NCI-H774 (cell line): ENCODE measurements around the gene INO80B.
"Not testable (repeated sequence)": the region's sequence is repeated elsewhere in the genome, so short reads cannot be mapped to it uniquely, and the experiment has no call there.

Experiments used
- DNase-seq: peaks from one replicate; lab custom pipeline; 2025; lab: John Stamatoyannopoulos, UW

INO80B gene

DNA sequence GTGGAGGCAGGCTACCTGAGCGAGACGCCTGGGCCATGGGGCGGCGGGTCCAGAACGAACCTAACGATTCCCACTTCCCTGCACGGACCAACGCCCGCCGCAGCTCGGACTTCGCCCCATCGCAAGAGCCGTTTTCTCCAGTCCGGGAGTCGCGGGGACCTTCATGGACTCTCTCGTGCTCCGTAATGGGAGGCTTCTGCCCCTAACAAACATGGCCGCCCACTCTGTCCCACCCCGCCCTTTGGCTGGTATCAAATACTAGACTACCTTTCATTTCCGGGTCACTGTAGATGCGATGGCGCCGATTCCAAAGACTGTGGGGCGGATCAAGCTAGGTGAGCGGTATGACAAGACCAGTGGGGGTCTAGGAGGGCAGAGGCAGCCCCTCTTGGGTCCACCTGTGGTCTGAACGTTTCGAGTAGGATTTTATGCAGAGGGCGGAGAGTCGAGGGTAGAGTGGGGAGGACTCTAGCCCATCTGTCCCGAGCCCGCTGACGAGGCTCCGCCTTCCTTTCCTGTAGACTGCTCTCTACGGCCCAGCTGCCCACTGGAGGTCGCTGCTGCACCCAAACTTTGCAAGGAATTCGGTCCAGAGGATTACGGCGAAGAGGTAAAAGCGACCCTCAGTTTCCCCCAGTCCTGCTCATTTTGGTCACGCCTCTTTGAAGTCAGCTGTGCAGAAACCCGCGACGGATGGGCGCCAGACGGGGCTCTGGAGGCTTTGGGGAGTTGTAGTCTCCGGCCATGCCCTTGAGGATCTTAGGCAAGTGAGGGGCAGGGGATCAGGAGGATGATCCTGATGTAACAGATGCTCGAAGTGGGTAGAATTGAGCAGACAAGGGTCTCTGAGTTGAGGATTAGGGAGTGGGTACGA is 28.2 kb downstream of the INO80B start, which contains the start of the genes CCDC142 and TTC31:
Gene CCDC142 (minus strand): TSS at position 198 of the 874 bp plus-strand sequence. CDS start 161 bp downstream, at position 37.
Gene TTC31 (plus strand): TSS at position 281 of the 874 bp plus-strand sequence. CDS start 15 bp downstream, at position 296.
- peak; percentile 91 for DNase-seq

DNA sequence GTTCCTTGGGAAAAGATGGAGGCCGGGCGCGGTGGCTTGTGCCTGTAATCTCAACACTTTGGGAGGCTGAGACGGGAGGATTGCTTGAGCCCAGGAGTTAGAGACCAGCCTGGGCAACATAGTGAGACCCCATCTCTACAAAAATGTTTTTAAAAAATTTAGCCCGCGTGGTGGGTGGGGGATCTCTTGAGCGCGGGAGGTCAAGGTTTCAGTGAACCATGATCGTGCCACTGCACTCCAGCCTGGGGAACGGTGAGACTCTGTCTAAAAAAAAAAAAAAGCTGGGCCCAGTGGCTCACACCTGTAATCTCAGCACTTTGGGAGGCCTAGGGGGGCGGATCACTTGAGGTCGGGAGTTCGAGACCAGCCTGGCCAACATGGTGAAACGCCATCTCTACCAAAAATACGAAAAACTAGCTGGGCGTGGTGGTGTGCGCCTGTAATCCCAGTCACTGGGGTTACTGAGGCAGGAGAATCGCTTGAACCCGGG is 28.8 kb downstream of the INO80B start:
- not testable (repeated sequence) for DNase-seq

DNA sequence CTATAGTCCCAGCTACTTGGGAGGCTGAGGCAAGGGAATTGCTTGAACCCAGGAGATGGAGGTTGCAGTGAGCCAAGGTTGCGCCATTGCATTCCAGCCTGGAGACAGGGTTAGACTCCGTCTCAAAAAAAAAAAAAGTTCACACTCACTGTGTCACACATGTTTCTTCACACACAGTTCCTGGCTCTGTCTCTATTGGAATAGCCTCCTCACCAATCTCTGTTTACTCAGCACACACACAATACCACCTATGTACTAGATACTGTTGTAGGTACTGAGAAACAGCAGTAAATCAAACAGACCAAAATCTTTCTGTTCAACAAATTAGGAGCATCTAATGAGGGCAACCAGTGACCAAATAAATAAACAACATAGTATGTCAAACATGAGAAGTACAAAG is 31.3 kb downstream of the INO80B start:
- DNase-seq = no peak

DNA sequence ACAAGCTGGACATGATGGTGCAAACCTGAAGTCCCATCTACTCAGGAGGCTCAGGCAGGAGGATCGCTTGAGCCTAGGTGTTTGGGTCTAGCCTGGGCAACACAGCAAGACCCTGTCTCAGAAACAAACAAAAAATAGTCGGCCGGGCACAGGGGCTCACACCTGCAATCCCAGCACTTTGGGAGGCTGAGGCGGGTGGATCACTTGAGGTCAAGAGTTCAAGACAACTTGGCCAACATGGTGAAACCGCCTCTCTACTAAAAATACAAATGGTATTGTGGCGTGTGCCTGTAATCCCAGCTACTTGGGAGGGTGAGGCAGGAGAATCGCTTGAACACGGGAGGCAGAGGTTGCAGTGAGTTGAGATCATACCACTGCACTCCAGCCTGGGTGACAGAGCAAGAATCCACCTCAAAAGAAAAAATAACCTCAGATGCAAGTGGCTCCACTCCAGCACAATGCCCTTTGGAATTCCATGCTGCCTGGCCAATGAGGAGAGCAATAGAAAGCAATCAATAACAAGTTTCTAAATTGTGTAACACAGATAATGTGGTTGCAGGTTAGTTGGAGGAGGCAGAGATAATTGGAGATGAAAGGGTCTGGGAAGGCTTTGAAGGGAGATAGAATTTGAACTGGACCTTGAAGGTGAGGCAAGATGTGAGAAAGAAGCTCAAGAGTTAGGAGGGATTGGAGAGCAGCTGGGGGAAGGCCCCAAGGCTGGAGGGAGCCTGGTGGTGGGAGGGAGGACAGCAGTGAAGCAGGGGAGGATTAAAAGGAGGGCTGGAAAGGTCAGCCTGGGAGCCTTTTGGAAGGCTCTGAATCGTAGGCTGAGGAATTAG is 34.0 kb downstream of the INO80B start:
- DNase-seq = no peak

DNA sequence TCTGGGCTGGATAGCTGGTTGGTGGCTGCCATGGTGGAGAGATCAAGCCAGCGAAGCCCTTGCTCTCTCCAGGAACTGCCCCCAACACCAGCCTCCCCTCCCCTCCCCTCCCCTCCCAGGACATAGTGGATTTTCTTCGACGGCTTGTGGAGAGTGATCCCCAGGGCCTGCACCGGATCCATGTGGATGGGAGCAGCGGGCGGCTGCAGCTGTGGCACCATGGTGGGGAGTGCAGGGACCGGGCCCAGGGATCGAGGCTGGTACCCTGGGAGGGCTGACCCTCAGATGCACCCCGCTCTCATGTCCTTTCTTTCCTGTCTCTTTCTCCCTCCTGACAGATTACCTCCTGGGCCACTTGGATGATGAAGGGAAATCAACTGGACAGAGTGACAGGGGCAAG is 35.0 kb downstream of the INO80B start:
- no peak for DNase-seq

DNA sequence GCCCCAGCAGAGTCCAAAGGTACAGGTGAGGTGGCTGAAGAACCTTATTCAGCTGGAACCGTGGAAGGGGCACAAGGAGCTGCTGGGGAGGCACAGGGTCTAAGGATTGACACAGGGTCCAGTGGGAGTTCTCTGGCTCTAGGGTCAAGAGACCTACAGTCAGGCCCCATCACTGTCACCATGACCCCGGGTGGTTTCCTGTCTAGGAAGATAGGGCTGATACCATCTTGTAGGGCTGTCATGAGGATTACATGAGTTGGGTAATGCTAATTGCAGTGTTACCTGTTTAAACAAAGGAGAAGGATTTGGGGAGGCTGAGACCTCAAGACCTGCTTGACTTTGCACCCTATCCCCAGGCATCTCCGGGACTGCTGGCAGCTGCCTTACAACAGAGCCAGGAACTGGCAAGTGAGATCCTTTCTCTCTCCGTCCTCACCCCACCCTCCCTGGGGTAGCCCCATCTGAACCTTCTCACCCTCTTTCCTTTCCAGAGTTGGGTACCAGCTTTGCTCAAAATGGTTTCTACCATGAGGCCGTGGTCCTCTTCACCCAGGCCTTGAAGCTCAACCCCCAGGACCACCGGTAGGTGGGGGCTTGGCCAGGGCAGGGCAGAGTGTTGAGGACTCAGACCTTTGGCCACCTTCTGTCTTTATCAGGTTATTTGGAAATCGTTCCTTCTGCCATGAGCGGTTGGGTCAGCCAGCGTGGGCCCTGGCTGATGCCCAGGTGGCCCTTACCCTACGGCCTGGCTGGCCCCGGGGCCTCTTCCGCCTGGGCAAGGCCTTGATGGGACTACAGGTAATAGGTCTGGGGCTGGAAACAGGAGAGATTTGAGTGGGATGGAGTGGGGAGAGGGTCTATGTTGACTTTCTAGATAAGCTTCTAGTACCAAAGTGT is 37.0 kb downstream of the INO80B start:
- DNase-seq = no peak

DNA sequence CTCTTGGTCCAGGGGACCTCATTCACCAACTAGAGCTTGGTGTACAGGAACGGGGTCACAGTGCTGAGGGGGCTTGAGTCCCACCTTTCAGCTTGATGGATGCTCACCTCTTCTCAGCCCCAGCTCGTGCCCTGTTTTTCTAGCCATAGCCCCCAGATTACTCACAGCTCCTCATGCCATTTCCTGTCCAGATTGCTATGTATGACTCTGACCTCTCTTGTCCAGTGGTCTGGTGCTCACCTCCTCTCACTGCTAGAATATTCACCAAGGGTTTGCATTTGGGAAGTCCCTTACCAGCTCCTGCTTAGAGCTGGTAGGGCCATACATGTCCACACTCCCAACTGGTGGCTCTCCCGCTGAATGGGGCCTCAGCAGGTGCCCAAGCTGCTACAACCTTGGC is 38.7 kb downstream of the INO80B start:
- DNase-seq = no peak

DNA sequence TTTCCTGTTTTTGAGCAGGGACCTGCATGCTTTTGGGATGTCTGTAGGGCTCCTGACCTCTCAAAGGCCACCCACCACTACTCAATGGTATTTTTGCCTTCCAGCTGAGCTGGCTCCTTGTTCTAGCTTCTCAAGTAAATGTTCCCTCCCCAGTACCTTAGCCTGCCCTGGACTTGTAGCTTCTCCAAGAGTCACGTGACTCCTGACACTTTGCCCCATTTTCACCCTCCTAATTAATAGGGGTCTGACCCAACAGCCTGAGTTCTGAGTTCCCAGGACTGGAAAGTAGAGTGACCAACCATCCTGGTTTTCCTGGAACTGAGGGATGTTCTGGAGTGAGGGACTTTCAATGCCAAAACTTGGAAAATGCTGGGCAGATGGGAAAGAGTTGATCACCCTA is 40.6 kb downstream of the INO80B start:
- no peak for DNase-seq

DNA sequence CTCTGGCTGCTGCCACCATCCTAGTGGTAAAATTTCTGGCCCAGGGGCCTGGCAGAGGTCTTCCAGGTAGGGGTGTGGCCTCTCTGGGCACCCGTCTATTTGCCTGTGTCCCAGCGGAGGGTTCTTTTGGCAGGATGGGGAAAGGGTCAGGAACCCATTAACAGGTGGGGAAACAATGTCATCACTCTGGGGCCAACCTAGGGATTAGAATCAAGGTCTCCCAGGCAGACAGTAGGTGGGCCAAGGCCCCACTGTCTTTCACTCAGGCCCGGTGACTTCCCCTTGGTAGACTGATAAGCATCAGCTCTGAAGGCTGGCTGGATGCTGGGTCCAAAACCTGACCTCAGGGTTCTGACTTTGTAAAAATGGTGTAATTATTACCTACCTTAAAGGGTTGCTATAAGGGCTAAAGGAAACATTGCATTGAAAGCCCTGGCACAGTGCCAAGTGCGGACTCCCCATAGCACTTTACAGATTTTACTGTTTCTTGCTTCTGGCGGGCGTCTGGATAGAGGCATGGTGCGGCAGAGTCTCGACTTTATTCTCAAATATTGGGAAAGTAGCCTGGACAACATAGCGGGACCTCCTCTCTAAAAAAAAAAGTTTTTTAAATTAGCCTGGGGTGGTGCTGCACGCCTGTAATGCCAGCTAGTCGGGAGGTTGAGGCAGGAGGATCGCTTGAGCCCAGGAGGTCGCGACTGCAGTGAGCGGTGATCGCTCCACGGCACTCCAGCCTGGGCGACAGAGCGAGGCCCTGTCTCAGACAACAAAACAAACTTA is 42.3 kb downstream of the INO80B start:
- no peak for DNase-seq

DNA sequence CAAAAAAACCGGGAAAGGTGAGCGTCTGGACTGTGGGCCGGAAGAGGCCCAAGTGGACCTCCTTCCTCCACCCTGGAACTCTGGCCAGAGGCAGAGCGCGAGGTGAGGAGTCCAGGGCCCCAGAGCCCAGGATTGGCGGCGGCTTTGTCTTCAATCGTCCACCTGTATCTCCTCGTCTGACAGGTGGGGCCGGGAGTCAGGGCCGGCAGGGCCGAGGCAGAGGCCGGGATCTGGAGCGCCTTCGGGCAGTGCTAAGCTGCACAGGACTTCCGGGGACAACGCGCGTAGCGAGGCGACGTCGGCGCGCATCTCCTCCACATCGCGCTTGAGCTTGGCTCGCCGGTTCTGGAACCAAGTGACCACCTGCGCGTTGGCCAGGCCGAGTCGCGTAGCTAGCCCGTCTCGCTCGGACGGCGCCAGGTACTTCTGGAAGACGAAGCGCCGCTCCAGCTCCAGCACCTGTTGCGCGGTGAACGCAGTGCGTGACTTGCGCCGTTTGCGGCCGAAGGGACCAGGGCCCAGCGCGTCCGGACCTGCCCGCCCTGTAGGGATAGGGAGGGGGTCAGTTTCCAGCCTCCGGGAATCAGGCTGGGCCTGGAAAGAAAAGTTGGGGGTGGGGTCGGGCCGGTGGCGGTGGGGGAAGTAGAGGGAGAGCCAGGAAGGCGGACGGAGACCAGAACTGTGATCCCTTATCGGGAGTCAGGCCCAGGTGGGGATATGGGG is 43.1 kb downstream of the INO80B start:
- DNase-seq = peak; percentile 18

DNA sequence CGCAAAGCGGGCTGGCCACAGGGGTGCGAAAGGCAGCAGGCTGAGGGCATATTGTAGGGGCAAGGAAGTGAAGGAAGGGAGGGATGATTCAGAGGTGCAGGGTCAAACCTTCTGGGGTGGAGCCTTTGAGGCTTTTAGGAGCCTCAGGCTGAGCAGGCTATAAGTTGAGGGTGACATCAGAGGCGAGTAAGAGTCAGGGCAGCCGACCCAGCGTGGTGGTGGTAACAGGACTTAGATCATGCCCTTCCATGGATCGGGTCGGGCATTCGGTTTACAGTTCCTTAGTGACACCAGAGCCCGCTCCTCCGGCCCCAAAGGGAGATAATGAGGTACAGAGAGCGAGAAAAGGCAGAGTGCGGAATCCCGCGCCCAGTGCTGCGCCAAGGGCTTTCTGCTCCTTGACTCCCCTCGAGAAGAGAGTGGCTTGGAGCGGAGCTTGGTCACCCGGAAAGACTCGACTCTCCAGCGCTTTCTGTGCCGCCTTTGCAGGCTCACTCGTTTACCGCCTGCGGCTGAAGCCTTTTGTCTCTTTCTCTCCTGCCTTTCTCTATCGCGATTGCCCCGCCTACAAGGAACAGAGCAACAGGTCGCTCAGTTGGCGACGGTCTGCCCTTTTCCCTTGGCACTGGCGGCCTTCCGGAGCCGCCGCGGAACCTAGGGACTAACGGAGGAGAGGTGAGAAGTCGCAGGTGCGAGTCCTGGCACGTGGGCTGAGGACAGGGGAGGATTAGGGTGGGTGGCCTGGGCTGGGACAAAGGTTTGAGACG is 43.8 kb downstream of the INO80B start:
- no peak for DNase-seq

DNA sequence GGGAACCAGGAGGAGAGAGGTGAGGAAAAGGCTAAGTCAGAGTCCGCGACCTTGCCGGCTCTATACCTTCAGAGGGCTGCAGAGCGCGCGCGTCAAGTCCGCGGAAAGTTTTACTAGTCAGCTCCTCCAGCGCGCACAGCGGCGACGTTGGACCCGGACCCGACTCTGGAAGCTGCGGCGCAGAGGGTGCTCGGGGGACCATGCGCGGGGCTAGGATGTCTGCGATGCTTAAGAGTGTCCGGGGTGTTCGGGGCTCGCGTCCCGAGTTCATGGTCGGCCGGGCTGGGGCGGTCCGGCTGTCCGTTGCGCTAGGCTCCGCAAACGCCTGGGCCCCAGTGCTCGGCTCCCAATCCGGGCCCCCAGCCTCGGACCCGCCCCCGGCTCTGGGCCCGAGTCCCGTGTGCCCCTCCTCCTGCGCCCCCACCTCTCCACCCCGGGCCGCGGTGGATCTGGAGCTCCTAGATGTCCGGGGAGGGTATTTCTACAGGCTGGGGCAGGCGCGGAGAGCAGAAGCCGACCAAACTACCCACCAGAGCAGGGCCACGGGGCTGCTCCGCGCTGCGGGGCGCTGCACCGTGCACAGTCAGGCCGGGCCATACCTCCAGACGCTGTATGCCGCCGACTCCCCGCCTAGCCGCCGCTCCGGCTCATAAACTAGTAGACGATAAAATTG is 44.5 kb downstream of the INO80B start, which contains the start of gene LBX2:
Gene LBX2 (minus strand): TSS at position 337 of the 673 bp plus-strand sequence. CDS start 66 bp downstream, at position 271.
- DNase-seq = no peak

DNA sequence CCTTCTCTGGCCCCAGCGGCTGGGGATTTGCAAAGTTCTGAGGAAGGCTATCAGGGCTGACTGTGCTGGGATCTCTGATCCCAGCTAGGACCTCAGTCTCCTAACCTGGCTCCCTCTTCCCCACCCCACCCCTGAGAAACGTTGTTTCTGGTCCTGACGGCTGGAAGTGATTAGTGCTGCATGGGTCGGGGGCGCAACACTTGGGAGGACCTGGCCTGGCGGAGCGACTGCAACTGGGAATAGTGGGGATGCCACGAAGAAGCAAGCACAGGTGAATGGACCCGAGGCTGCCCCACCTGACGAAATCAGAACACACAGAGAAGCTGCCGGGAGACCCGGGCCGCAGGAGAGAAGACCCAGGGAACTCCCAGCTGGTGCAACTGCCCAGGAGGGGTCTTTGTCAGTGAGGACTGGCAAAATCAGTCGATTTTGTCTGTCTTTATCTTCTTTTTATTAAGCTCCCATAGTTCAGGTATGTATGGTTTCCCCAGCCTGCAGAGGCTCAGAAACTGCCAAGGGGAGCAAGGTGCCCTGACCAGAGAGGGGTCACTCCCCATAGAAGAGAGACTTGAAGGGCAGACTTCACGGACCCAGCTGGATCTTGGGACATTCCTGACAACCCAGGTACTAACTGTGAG is 45.2 kb downstream of the INO80B start:
- no peak for DNase-seq

DNA sequence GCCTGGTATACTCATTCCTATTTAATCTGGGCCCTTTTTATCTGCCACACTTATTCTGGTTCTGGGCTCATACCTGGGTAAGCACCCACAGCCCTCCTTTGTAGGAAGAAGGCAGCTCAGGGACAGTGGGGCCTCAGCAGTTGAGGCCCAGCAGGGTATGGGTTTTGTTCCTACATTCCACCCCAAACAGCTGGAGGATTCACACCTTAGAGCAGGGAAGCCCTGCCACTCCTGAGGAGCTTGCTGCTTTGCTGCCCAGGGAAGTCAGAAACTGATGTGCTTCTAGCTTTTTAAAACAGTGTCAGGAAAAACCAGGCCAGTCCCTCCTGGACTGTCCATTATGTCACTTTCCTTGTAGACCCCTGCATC is 45.7 kb downstream of the INO80B start:
- DNase-seq = no peak

DNA sequence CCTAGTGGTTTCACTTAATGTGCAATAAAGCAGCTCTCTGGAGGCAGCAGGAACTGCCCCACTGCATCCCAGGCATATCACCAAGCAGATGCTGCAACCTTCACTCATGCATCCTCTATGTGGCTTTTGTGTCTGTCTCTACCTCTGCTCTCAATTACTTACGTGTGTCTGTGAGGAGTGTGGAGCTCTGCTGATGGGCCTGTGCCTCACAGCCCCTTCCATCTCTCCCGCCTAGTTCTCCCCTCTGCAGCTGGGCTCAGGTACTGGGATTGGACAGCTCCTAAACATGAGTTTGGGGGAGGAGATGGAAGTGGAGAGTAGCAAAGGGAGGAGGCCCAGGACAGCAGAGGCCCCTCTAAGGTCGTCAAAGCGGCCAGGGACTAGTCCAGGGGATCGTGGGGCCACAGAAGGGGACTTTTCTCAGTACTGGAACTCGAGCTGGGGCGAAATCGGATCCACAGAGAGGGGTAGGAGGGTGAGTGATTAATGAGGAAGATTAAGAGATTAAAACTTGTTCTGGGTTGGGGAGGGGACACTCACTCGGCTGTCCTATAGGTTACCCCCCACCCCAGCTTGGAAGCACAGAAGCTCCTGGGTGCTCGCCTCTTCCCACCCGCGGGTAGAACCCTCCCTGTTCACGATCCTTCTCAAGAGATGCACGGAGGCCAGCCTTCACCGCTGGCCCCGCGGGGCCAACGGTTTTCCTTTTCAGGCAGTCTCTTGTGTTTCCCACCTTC is 46.6 kb downstream of the INO80B start:
- DNase-seq = no peak

DNA sequence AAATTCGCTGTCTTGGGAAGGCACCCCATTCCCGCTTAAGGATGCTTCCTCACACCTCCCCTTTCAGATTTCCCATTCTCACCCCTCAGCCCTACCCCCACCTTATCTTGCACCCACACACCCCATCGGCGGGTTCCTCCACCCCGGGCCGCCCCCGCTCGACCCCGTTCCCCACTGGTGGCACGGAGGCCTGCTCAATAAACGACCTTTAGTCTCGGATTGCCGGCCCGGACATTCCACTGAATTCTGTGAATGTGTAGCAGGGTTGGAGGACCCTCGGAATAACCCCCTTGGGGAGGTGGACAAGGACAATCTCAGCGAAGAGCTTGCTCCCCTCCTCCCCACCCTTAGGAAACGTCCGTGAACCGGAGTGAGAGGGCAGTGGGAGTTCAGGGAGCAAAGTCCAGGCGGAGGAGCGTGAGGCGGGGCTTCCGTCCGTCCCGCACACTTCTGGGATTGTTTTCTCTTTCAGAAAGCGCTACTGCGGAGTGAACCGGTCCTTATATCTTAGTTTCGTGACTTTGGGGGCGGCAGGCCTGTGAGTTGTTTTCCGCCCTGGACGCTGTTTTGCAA is 47.3 kb downstream of the INO80B start:
- no peak for DNase-seq
